Germinal center (tissue), 1 donor: ENCODE results near the gene ADGRG2.
"Not testable (repeated sequence)": the region's sequence is repeated elsewhere in the genome, so short reads cannot be mapped to it uniquely, and the experiment has no call there.

Source experiments
- DNase-seq: peaks from one replicate; pipeline ENCODE4 v3.0.0; 2012; ENCODE audit warnings: mixed read lengths, low spot score

The ADGRG2 gene

GRCh38 chrX:19086102-19086772, 36.0 kb downstream of the ADGRG2 start:
- no peak for DNase-seq

DNA sequence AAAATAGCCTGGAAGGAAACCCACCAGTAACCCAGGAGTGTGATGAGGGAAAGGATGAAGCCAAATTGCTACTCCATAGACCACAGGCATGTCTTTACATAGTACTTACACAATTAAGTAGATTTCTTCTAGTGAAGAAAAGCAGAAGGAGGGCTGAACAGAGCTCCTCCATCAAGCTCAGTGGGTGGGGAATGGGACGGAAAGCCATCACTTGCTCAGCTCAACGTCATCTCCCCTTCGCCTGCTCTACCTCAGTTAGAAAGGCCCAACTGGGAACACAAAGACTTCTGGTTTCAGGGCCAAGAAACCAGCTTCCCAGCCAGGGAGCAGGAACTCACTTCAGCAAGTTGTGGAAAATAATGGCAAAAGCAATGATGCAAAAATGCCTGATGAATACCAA, 36.6 kb downstream of the ADGRG2 start:
- no peak for DNase-seq

DNA sequence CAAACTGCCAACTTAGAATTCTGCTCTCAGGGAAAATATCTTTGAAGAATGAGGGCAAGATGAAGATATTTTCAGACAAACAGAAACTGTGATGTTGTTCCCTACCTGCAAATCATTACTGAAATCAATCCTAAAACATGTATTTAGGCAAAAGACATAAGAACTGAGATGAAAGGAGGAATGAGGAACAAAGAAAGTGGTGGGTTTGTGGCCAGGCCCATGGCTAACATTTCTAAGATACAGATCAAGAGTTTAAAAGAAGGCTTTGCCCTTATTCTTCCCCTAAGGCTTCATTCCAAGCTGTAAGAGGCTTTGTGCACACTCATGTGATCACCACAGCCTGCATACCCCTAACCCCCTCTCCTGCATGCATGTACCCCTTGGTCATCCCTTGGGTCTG, 46.5 kb downstream of the ADGRG2 start:
- no peak for DNase-seq

DNA sequence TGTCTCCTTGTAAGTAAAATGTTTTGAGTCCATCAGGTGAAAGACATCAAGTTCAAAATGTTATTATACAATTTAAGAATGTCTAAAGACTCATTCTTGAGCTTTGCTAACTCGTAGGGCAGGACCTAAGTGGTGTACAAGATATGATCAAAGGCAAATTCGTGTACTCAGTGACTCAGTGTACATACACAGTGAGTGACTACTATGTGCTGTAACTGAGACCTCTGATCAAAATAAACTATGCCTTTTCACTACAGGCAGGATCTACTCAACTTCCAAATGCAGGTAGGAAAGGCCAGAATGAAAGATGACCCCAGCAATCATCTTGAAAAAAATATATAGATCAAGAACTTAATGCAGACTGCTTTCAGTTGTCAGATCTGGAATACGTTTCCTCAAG, 49.9 kb downstream of the ADGRG2 start:
- DNase-seq = no peak

DNA sequence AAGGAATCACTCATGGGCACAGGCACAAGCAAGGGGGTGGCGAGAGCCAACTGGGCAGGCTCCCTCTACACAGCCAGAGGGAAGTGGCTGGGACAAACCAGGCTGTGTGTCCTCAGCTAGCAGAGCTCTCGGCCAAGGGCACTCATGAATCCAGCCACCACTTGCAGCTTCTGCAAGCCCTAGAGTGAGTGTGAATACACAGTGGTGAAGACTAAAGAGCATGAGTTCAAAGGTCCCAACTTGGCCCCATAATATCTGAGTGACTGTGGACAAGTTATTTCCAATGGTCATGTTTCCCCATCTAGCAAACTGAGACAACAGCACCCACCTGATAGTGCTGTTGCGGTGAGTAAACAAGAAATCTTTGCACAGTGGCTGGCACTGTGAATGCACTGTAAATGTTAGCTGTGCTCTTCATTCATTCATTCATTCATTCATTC, 51.7 kb downstream of the ADGRG2 start:
- DNase-seq = no peak

- DNase-seq = not testable (repeated sequence)
These were observed 55.3 kb downstream of the ADGRG2 start for GRCh38 chrX:19066987-19067386.

DNA sequence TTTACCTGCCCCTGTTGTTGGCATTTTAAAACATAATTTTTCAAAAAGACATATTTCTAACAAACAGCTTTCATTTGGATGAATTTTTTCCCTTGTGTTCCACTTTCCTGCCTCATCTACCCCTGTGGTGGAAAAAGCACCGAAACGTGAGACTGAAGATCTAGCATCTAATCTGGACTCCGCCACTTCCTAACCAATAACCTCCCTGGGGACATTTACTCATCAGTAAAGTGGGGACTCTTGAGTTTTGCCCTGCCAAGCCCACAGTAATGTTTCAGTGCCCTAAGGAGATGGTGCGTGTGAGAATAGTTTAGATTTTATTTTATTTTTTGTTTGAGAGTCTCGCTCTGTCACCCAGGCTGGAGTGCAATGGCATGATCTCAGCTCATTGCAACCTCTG, 56.7 kb downstream of the ADGRG2 start:
- DNase-seq = no peak

- DNase-seq = no peak
These were observed 58.1 kb downstream of the ADGRG2 start for GRCh38 chrX:19064175-19064574.

GRCh38 chrX:19063030-19063429, 59.2 kb downstream of the ADGRG2 start:
- no peak for DNase-seq

DNA sequence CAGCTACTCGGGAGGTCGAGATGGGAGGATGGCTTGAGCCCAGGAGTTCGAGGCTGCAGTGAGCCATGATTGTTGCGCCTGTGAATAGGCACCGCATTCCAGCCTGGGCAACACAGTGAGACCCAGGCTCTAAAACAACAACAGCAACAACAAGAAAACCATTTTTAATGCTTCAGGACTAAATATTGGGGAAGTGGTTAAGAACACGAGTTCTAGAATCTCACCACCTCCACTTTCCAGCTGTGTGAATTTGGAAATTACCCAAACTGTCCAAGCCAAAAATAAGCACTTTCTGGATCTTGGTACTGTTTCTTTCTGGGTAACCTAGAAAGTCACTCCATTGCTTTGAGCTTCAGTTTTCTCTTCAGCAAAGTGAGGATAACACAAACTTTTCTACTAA, 63.2 kb downstream of the ADGRG2 start:
- DNase-seq = no peak

DNA sequence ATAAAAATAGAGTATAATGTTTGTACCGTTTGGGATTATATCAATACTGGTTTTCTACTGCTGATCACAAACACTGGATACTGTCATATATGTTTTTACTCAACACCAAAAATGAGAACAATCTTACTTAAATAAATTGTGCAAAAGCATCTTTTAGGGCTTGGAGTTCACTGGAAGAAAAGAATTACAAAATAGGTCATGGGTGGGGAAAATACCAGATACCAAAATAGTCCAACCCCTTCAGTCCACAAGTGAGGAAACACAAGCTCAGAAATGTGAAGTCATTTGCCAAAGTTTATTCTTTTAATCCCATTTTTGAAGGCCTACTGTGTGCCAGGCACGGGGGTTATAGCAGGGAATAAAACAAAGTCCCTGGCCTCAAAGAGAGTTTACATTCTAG, 64.4 kb downstream of the ADGRG2 start:
- DNase-seq = no peak

DNA sequence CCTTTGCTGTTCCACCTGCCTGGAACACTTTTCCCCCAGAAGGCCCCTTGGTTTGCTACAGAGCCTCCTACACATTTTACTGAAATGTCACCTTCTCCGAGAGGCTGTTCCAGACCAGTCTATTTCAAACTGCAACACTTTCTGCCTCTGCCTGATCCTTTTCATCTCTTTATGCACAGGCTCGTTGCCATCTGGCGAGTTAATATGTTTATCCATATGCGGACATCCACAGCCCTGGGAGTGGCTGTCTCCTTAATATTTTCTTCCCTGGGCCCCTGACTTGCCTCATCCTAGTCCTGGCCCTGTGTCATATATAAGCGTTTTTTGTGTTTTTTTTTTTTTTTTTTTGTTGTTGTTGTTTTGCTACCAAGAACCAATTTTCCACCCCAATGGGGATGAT, 73.2 kb downstream of the ADGRG2 start:
- DNase-seq = no peak

- DNase-seq = no peak
These were observed 75.7 kb downstream of the ADGRG2 start for GRCh38 chrX:19046343-19047215.

DNA sequence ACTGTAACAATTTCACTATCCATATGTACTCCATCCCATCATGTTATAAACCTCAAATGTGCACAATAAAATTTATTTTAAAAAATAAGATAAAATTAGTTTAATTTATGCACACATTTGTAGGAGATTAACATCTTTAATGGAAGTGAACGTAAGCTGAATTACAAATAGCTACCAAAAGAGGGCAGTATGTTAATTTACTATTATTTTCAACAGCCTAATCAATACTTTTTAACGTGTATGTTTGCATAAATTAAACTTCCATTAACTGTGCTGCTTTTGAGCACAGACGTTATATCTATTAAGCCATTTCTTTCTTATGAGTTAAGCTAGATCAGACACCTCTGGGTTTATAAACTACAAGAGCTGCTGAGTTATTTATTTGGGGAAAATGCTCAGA, 81.9 kb downstream of the ADGRG2 start:
- DNase-seq = no peak

DNA sequence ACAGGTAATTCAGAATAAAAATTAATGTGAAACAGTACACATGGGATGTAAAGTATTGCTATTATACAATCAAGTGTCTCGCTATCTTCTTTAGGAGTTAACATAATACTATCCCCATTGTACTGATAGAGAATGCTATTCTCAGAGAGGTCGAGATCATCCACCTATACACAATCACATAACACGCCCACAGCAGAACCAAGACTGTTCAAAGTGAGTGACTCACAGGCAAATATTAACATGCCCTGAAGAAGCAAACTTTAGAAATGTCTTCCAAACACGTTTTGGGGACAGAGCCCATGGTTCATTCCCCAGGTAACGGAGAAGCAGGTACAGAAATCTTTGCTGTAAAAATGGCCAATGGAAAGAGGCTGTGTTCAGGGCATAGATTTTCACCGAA, 88.2 kb downstream of the ADGRG2 start:
- no peak for DNase-seq

DNA sequence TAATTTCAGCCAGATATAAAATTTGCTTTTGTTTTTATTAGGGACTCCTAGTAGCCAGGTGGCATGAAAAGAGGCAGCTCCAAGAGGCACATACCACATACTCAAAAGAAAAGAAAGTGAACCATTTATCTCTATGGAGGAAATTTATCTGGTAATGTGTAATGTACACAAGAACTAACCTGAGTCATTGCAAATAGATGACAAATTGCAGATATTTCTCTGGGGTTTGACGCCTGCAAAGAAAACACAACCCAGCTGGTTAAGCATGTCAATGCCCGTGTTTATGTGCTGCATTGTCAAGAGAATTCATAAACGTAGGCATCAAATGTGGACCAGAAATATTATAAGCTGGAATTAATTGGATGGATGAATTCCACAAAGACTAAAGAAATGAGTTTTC, 91.5 kb downstream of the ADGRG2 start:
- DNase-seq = no peak

DNA sequence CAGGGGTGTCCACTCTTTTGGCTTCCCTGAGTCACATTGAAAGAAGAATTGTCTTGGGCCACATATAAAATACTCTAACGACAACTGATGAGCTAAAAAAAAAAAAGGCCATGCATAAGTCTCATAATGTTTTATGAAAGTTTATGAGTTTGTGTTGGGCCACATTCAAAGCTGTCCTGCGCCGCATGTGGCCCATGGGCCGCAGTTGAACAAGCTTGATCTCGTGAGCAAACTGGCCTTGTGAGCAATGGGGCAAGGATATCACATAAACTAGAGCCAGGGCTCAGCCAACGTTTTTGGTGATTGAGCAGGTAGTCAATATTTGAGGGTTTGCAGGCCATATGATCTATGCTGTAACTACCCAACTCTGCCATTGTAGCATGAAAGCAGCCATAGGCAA, 93.7 kb downstream of the ADGRG2 start:
- no peak for DNase-seq

- no peak for DNase-seq
These were observed 97.9 kb downstream of the ADGRG2 start for GRCh38 chrX:19024366-19024765.

DNA sequence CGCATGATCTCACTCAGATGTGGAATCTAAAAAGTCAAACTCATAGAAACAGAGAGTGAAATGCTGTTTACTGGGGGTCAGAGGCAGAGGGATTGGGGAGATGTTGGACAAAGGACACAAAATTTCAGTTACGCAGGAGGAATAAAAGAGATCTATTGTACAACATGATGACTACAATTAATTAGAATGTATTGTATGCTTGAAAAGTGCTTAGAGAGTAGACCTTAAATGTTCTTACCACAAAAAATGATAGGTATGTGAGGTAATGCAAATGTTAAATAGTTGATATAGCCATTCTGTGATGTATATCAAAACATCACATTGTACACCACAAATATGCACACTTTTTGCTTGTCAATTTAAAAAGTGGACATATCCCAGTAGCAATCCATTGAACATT, 102.3 kb downstream of the ADGRG2 start:
- DNase-seq = no peak

DNA sequence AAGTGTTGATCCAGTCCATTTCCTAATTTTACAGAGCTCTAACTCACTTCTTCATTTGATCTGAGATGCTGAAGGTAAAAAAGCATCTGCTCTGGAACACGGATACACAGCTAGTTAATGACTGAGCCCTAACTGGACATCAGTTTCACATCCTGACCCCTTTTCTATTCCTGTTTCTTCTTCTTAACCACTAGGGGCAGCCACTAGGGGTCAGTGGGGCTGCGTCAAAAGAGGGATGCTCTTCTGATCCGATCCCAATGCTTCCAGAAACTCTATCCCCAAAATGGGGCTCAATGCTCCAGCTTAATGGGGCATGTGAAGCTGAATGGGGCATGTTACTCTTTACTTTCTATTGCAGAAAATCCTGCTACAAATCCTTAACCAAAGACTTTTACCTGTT, 105.0 kb downstream of the ADGRG2 start:
- peak; percentile 3 for DNase-seq

- DNase-seq = not testable (repeated sequence)
These were observed 105.7 kb downstream of the ADGRG2 start for GRCh38 chrX:19016614-19017013.

DNA sequence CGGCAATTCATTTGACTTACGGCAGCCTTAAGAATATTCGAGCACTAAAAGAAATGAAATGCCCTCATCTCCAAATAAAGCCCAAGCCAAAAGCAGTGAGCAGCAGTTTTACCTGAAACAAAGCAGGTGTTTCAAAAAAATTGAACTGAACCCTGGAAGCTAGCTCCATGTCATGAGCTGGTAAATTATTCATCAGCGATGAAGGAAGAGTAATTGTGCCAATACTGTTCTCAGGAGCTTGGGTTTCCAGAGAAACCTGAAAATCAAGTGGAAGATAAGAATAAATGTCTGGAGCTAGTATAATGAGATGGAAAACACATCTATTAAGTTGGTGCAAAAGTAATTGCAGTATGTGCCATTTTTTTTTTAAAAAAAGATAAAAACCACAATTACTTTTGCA, 114.4 kb downstream of the ADGRG2 start:
- no peak for DNase-seq

DNA sequence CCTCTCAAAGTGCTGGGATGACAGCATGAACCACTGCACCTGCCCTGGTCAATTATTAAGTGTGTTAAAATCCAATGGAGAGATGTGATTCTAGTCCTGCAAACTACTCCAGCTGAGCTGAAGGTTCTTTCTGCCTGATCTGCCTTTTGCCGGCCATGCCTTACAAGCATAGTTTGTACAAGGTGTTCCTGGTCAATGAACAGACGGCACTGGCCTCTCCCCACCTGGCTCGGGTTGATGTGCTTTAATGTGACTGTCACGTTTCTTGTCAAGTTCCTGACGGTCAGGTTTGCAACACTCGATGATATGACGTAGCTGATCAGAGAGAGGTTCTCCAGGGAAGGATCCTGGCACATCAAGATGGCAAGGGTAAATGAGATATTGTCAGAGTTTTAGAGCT, 115.3 kb downstream of the ADGRG2 start:
- DNase-seq = no peak

- no peak for DNase-seq
These were observed 116.4 kb downstream of the ADGRG2 start for GRCh38 chrX:19005909-19006308.
